ENCODE measurements around the gene RHNO1.

- TF ChIP-seq CTCF (IDR thresholded peaks at IDR 0.05) = no peak
- no peak for TF ChIP-seq POLR2A (IDR thresholded peaks at IDR 0.05)
Measured at GRCh38 chr12:2836574-2836973, 40.4 kb upstream of the RHNO1 start.
